Measurements from ENCODE around the gene UPK2.
"Not testable (repeated sequence)": the region's sequence is repeated elsewhere in the genome, so short reads cannot be mapped to it uniquely, and the experiment has no call there.

The UPK2 gene

GRCh38 chr11:118938491-118939403 is 17.4 kb upstream of the UPK2 start:
- no peak for DNase-seq (ENCODE audit: low spot score)

DNA sequence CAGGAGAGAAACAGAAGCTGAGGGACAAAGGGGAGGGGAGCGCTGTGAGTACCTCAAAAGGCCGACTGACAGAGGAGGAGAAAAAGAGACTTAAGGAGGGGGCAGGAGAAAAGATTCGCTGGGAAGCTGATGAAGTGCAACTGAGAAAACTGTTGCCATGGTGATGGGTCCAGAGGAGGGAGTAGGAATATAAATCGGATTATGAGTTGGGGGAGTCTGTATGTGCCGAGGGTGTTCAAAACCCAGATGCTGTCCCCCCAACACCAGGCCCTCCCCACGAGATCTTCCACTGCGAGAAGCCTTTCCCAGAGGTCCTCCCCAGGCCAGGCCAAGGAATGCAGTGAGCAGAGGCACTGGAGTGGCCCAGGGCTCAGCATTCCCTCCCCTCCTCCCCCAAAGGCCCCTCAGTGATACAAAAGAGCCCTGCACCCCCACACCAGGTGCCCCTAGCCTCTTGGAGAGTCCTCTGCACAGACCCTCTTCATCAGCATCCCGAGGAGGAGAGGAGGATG is 16.6 kb upstream of the UPK2 start:
- no peak for DNase-seq (ENCODE audit: low spot score)

DNA sequence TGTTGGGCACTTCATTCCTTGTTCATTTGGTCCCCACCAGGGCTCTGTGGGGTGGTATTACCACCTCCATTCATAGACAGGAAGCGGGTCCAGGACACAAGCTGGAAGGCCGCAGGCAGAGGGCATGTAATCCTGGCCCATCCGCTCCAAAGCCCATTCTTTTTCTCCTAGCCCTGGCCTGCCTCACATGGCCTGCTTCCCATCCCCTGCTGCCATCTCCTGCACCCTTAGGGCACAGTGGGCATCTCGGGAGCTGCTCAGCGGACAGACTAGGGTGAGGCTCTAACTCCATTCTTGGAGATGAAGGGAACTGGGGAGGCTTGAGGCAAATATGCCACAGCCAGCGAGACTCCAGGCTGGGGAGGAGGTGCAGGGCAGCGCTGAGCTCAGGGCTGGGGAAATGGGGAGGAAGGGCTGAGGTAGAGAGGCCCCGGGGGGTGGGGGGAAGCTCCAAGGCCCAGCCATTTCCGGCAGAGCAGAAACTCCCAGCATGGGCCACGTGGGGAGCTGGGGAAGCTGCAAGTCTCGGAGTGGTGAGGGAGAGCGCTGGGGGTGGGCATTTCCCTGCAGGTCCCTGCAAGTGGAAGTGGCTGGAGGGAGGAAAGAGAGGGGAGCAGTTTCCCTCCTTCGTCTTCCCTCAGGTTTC is 16.0 kb upstream of the UPK2 start:
- no peak for DNase-seq (ENCODE audit: low spot score)

- DNase-seq (ENCODE audit: low spot score), result no peak
Observed at GRCh38 chr11:118947091-118947490, 9.0 kb upstream of the UPK2 start.

DNA sequence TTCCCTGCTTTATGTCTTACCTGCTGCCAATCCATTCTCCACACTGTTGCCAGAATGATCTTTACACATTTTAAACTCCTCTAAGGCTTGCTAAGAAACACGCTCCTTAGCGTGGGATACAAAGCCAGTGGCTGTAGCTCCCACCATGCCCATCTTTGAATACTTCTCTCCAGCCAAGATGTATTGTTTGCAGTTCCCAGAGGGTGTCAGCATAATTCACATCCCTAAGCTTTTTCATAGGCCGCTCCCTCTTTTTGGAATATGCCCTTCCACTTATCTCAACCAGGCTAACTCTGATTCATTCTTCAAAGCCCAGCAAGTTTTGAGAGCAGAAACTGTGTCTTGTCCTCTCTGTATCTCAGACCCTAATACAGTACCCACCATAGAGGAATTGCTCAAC is 8.1 kb upstream of the UPK2 start:
- no peak for DNase-seq (ENCODE audit: low spot score)

DNA sequence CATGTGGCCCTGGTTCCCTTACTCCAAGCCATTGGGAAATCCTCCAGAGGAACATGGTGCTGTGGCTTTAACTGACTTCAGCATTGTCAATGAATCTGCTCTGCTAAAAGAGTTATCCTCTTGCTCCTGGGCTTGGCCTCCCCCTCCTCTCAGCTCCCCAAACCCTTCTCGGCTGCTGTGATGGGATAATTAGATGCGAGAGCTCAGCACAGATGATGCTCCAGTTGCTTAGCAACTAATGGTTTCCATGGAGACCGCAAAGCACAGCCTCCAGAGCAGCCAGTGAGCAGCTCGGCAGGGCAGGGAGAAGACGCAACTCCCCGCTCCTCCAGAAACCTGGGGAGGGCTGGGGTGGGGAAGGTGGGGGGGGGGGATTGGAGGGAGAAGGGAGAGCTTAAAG is 2.8 kb upstream of the UPK2 start:
- DNase-seq (ENCODE audit: low spot score), result peak; percentile 93

DNA sequence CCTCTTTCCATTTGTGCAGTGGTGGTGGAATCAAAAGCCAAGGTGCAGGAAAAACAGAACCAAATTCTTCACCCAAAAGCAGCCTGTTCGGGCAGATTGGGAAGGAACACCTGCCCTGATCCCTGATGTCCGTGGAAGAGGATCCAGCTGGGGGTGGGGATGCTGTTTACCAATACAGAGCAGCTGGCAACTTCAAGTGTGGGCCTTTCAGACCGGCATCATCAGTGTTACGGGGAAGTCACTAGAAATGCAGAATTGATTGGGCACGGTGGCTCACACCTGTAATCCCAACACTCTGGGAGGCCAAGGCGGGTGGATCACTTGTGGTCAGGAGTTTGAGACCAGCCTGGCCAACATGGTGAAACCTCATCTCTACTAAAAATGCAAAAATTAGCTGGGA is 2.1 kb upstream of the UPK2 start:
- not testable (repeated sequence) for DNase-seq (ENCODE audit: low spot score)

- DNase-seq (ENCODE audit: low spot score), result no peak
Observed at GRCh38 chr11:118956847-118957469, 860 bp downstream of the UPK2 start.

DNA sequence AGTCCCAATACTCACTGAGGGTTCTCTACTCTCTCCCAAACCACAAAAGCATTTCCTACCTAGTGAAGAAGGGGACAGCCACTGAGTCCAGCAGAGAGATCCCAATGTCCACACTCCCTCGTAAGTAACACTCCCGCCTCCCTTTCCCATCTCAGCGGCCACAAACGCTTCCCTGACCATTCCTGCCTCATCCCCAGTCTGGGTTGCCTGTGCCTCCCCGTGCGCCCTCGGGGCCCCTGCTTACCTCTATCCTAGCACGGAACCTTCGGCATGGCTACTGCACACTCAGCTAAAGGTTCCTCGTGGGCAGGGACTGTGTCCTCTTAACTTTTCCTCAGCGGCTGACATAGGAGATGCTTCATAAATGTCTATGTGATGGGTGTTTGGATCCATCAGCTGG is 1.5 kb downstream of the UPK2 start:
- no peak for DNase-seq (ENCODE audit: low spot score)

DNA sequence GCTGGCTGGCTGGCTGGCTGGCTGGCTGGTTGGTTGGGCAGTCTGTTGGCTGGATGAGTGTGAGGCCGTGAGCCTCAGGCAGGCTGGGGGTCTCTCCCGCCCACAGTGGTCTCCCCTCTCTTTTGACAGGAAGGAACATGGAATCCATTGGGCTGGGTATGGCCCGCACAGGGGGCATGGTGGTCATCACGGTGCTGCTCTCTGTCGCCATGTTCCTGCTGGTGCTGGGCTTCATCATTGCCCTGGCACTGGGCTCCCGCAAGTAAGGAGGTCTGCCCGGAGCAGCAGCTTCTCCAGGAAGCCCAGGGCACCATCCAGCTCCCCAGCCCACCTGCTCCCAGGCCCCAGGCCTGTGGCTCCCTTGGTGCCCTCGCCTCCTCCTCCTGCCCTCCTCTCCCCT is 1.9 kb downstream of the UPK2 start:
- DNase-seq (ENCODE audit: low spot score), result no peak

DNA sequence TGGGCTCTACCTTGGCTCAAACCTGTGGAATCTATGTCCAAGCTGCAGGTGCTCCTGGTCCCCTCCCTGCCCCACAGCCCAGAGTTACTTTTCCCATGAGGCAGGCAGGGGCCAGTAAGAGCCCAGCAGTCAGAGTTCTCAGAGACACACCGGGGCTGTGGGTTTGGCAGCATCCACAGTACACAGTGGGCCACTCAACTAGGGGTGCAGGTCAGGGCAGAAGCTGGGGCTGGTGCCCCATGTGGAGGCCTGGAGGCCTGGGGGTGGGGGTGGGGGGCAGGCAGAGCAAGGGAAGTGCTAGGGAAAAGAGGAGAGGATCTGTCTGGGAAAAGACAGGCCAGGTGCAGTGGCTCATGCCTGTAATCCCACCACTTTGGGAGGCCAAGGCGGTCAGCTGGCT is 2.5 kb downstream of the UPK2 start:
- DNase-seq (ENCODE audit: low spot score), result no peak

DNA sequence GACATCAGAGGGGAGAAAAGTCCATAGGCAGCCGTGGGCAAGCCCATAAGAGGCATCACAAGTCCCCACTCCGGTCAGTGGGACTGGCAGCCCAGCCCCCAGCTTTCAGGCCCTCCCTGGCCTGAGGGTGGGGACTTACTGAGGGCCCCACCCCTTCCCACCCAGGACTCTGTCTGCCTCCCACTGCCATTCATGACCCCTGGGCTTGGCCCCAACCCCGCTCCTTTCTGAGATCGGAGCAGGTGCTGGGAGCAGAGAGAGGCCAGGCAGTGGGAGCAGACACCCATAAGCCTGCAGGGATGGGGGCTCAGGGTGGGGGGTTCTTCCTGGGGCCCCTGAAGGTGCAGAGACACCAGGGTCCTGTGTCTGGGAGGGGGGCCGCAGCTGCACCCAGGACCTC is 5.1 kb downstream of the UPK2 start:
- DNase-seq (ENCODE audit: low spot score), result no peak

DNA sequence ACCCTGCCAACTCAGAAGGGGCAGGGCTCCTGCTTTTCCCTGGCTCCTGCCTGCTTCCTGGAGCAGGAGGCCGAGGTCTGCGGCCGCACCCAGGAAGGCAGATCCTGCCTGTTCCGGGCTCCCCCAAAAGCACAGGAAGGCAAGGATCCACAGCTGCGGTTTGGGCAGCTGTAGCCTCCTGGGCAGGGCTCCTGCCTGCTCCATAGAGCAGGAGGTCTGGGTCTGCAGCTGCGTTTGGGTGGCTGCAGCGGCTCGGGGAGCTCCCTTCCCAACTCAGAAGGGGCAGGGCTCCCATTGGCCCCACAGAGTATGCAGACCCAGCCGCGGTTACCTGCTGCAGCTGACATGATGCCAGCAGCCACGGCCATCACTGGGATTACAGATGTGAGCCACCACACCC is 5.5 kb downstream of the UPK2 start:
- DNase-seq (ENCODE audit: low spot score), result no peak

DNA sequence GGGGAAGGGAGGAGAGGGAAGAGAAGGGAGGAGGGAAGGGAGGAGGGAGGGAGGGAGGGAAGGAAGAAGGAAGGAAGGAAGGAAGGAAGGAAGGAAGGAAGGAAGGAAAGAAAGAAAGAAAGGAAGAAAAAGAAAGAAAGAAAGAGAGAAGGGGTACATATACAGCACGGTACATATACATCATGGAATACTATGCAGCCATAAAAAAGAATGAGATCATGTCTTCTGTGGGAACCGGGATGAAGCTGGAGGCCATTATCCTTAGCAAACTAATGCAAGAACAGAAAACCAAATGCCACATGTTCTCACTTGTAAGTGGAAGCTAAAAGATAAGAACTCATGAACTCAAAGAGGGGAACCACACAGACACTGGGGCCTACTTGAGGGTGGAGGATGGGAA is 13.4 kb downstream of the UPK2 start:
- not testable (repeated sequence) for DNase-seq (ENCODE audit: low spot score)

GRCh38 chr11:118971646-118972045 is 15.5 kb downstream of the UPK2 start, which contains the start of gene FOXR1:
TSS of gene FOXR1 (plus strand) at chr11:118971761. CDS start at chr11:118971932, 171 bp downstream.
- no peak for DNase-seq (ENCODE audit: low spot score)

- no peak for DNase-seq (ENCODE audit: low spot score)
Observed at GRCh38 chr11:118973985-118974384, 17.9 kb downstream of the UPK2 start.

- DNase-seq (ENCODE audit: low spot score), result no peak
Observed at GRCh38 chr11:118975771-118976709, 19.9 kb downstream of the UPK2 start.

DNA sequence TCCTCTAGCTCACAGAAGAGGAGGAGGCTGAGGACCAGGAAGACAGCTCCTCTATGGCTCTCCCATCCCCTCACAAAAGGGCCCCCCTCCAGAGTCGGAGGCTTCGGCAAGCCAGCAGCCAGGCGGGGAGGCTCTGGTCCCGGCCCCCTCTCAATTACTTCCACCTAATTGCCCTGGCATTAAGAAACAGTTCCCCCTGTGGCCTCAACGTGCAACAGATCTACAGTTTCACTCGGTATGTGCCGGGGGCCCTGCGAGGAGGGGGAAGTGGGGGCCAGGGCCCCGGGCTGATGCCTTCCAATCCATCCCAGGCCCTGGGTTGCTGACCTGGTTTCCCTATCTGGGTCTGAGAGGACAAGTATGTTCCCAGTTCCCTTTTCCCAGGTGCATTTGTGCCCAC is 23.3 kb downstream of the UPK2 start:
- no peak for DNase-seq (ENCODE audit: low spot score)

GRCh38 chr11:118980191-118980881 is 24.2 kb downstream of the UPK2 start:
- no peak for DNase-seq (ENCODE audit: low spot score)

DNA sequence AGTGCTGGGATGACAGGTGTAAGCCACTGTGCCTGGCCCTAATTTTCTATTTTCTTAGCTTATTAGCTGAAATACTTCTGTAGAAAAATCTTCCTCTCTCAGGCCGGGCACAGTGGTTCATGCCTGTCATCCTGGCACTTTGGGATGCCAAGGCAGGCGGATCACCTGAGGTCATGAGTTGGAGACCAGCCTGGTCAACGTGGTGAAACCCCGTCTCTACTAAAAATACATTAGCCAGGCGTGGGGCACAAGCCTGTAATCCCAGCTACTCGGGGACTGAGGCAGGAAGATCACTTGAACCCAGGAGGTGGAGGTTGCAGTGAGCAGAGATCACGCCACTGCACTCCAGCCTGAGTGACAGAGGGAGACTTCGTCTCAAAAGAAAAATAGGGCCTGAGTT is 28.2 kb downstream of the UPK2 start:
- DNase-seq (ENCODE audit: low spot score), result not testable (repeated sequence)

- DNase-seq (ENCODE audit: low spot score), result no peak
Observed at GRCh38 chr11:118984825-118985224, 28.7 kb downstream of the UPK2 start.
